Measurements from ENCODE around the gene FBXO42.
"Not testable (repeated sequence)": the region's sequence is repeated elsewhere in the genome, so short reads cannot be mapped to it uniquely, and the experiment has no call there.

FBXO42 gene

DNA sequence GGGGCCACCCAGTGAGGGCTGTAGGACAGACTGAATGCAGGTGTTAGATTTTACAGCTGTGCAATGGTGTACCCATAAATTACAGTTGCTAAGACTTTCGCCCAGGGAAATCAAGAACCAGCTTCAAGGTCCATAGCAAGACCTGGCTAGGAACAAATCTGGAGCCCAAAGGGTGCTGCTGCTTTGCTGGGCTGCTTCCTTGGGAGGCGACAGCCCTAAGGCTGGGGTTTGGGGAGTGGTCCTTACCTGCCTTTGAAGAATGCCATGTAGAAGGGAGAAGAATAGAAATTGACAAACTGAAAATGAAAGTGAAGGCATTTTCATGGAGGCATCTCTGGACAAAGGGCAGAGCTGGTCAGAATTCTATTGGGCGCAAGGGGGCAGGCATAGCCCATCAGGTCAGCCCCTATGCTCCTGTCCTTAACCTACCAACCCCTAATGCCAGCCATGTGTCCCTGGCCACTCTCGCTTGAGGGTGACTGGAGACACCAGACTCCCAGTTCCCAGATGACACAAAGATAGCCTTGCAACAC is 132.2 kb downstream of the FBXO42 start:
- no peak for DNase-seq (ENCODE audit: extremely low read depth, low read depth)
- no peak overlapping the region for H3K4me3 ChIP-seq (replicated peaks; ENCODE audit: low read depth, low read length)
- TF ChIP-seq, protein P1, sequence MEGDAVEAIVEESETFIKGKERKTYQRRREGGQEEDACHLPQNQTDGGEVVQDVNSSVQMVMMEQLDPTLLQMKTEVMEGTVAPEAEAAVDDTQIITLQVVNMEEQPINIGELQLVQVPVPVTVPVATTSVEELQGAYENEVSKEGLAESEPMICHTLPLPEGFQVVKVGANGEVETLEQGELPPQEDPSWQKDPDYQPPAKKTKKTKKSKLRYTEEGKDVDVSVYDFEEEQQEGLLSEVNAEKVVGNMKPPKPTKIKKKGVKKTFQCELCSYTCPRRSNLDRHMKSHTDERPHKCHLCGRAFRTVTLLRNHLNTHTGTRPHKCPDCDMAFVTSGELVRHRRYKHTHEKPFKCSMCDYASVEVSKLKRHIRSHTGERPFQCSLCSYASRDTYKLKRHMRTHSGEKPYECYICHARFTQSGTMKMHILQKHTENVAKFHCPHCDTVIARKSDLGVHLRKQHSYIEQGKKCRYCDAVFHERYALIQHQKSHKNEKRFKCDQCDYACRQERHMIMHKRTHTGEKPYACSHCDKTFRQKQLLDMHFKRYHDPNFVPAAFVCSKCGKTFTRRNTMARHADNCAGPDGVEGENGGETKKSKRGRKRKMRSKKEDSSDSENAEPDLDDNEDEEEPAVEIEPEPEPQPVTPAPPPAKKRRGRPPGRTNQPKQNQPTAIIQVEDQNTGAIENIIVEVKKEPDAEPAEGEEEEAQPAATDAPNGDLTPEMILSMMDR (IDR thresholded peaks at IDR 0.05; ENCODE audit: low read depth, low read length, missing control alignments): no peak

DNA sequence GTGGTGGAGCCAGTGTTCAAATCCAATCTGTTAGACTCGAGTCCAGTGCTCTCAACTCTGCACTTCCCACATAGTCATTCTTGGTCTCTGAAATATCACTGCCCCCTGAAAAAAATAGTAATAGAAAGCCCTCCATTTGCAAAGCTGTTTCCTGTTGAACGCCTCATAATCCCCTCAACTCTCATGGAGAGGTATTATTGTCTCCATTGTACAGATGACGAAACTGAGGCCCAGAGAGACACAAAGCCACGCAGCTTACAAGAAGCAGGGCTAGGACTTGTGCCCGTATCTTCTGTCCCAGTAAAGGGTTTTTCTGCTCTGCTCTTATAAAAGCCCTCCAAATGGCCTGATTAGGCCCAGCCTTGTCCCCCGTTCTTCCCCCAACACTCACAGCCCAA is 133.6 kb downstream of the FBXO42 start:
- H3K4me3 ChIP-seq (replicated peaks; ENCODE audit: low read depth, low read length): no peak overlapping the region
- DNase-seq (ENCODE audit: extremely low read depth, low read depth): no peak
- TF ChIP-seq, protein P1 (IDR thresholded peaks at IDR 0.05; ENCODE audit: low read depth, low read length, missing control alignments): no peak

DNA sequence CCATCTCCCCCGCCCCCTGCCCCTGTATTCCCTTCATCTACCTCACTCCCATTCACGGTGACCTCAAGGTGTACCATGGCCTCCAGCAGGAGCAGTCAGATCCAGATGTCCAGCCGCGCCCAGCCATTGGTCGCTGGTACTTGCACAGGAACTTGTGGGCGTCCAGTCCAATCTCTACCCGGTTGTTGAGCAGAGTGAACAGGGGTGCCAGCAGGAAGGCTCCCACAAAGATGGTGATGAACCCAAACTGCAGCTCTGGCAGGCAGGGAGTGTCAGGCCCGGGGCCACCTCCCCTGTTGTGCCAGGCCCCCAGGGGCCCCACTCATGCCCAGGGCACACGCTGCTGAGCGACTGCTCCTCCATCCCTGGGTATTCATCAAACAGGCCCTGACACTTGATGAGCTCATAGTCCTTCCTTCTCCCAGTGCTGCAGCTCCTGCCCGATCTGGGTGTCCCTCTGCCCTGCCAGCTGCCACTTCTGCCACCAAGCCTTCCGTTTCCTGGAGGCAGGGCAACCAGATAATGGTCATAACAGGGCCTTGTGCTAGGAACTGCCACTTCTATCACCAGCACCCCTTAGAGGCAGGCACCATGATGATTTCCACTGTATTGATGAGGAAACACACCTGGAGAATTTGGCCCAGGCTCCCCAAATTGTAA is 134.1 kb downstream of the FBXO42 start:
- TF ChIP-seq, protein P1 (IDR thresholded peaks at IDR 0.05; ENCODE audit: low read depth, low read length, missing control alignments): no peak
- DNase-seq (ENCODE audit: extremely low read depth, low read depth): no peak
- H3K4me3 ChIP-seq (replicated peaks; ENCODE audit: low read depth, low read length): no peak overlapping the region

DNA sequence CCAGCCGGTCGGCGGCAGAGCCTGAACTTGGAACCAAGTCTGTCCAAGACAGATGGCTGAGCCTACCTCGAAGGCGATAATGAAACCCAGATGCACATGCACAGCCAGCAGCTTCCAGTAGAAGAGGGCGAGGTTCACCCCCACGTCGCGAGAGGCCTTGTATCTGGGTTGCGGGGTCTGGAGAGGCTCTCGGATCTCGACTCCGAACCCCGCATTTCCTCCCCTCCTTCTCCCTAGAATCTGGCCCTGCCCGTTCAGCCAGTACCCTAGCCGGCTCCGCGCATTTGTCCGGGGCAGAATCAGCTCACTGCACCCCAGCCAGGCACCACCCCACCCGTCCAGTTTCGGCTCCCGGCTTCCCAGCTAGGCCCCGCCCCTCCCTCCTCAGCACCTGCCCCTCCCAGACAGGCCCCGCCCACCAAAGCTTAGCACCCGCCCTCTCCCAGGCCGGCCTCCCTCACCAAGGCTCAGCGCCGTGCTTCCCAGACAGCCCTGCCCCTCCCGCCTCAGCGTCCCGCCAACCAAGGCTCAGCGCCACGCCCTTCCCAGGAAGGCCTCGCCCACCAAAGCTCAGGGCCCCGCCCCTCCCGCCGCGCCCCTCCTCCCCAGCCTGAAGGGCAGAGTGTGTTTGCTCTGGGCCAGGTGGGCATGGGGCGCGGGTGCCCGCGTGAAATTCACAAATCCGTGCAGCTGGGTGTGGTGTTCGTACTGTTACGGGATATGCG is 135.1 kb downstream of the FBXO42 start:
- TF ChIP-seq, protein P1 (IDR thresholded peaks at IDR 0.05; ENCODE audit: low read depth, low read length, missing control alignments): no peak
- H3K4me3 ChIP-seq (replicated peaks; ENCODE audit: low read depth, low read length): peak overlapping the region; percentile 33
- peak; percentile 87 for DNase-seq (ENCODE audit: extremely low read depth, low read depth)

DNA sequence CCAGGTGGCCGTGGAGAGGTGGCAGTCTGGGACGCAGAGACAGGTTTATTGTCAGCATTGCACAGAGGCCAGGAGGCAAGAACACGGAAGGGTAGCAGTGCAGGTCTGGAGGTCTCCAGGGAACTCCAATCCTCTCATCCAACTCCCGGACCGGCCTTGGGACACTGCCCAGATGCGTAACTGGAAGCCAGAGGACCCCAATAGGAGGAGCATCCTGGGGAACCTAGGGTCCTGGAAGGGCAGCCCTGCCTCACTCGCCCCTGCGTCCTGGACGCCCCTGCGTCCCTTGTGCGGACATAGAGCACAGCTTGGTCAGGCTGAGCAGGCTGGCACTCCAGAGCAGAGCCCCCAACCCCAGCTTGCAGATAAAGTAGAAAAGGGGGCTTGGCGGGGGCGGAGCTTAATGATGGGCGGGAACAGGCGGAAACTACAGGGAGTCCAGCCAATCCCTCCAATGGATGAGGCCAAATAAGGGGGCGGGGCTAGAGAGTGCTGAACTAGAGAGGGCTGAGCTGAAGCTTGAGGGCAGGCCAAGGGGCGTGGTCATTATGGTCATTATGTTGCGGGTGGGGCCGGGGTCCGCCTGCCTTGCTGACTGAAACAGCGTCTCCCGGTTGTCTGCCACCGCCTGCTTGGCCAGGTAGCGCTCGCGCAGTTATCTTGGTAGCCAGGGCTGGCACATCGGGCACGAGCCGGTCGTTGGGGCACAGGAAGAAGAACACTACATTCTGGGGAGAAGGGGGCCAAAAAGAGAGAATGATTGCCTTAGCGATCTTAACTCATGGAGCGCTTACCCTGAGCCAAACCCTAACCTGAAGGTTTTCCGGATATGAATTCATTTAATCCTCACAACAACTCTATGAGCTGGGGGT is 136.2 kb downstream of the FBXO42 start:
- DNase-seq (ENCODE audit: extremely low read depth, low read depth): no peak
- H3K4me3 ChIP-seq (replicated peaks; ENCODE audit: low read depth, low read length): peak overlapping the region; percentile 33

DNA sequence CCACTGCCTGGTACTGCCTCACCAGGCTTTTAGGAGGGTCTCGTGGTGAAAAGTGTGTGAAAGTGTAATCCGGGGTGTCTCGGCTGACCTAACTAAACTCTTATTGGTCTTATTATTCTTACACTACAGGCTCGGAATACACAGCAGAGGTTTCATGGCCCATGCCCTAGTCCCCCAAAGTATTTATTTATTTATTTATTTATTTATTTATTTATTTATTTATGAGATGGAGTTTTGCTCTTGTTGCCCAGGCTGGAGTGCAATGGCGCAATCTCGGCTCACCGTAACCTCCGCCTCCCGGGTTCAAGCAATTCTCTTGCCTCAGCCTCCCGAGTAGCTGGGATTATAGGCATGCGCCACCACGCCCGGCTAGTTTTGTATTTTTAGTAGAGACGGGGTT is 137.0 kb downstream of the FBXO42 start:
- H3K4me3 ChIP-seq (replicated peaks; ENCODE audit: low read depth, low read length): not testable (repeated sequence)

More for the DNA sequence above, 136.2 kb downstream of the FBXO42 start:
- TF ChIP-seq, protein P1 (IDR thresholded peaks at IDR 0.05; ENCODE audit: low read depth, low read length, missing control alignments): no peak

DNA sequence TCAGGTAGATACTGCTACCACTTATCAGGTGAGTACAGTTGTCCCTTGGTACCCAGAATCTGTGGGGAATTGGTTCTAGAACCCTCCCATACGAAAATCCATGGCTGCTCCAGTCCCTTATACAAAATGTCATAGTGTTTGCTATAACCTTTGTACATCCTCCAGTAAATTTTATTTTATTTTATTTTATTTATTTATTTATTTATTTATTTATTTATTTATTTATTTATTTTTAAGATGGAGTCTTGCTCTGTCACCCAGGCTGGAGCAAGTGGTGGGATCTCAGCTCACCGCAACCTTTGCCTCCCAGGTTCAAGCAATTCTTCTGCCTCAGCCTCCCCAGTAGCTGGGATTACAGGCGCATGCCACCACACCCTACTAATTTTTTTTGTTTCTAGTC is 138.7 kb downstream of the FBXO42 start:
- DNase-seq (ENCODE audit: extremely low read depth, low read depth); H3K4me3 ChIP-seq (replicated peaks; ENCODE audit: low read depth, low read length): not testable (repeated sequence)

More for the DNA sequence above, 137.0 kb downstream of the FBXO42 start:
- not testable (repeated sequence) for DNase-seq (ENCODE audit: extremely low read depth, low read depth)

Data from HFF-Myc (cell line).